Mesodermal cell (in vitro differentiated cells): ENCODE measurements around the gene STK32C.

Experiments used
- H3K27ac ChIP-seq: 2 replicates; pipeline ENCODE4 v1.7.0; 2013; ENCODE audit warnings: mild to moderate bottlenecking, low read depth, low read length, moderate library complexity; ENCODE audit not compliant: severe bottlenecking
- H3K36me3 ChIP-seq: 2 replicates; pipeline ENCODE4 v1.7.1; 2013; ENCODE audit warnings: mild to moderate bottlenecking, low read length, moderate library complexity; ENCODE audit not compliant: control insufficient read depth, insufficient read depth
- H3K4me1 ChIP-seq: one replicate; pipeline ENCODE4 v1.7.1; 2013; ENCODE audit warnings: mild to moderate bottlenecking, low read length; ENCODE audit not compliant: insufficient read depth, control insufficient read depth, poor library complexity, severe bottlenecking
- H3K4me3 ChIP-seq: 2 replicates; pipeline ENCODE4 v1.7.0; 2013; ENCODE audit warnings: low read length, control low read depth, mild to moderate bottlenecking; ENCODE audit not compliant: insufficient read depth, poor library complexity, severe bottlenecking; ENCODE audit errors: extremely low read depth
- H3K9me3 ChIP-seq: 2 replicates; pipeline ENCODE4 v1.7.1; 2013; ENCODE audit warnings: mild to moderate bottlenecking, low read length, moderate library complexity; ENCODE audit not compliant: control insufficient read depth
- WGBS, 2 experiments: methylation state at CpG; one replicate each; pipeline ENCODE4 v1.1.5; 2013; ENCODE audit warnings: missing lambda C conversion rate in 2 of 2; ENCODE audit not compliant: insufficient coverage in 2 of 2; 5-methylcytosine and 5-hydroxymethylcytosine counted together

STK32C gene

DNA sequence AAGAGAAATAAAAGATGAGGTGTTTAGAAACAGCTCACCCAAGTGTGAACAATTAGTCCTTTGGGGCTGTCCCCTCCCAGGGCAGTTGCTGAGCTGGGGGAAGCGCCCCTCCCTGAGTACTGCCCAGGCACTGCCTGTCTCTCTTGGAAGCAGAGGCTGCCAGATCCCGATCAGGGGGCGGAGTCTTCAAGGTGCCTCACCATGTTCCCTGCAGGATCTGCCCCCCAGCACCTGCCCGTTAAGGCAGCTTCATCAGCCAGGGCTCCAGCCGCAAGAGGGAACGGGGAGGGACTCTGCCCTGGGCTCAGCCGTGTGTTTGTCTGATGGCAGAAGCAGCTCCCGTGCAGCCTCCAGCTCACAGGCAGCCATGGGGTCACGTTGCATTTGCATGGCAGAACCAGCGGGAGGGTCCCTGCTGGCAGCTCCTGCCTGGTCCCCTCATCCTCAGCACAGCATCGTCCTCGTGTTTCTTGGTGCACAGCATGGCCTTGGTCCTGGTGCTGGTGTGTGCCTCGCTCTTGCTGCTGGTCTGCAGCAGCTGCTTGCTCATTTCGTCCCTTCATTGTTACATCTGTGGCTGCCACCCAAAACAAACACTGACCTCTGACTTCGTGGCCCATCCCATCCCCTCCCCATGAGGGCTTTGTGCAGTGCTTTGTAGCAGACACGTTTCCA is 131.7 kb downstream of the STK32C start:
- no peaks in the 10 kb centered on the region for H3K4me1 ChIP-seq
- 13 to 20% methylated on average over 15 to 16 of the region's 16 CpGs for WGBS, 2 experiments
- no peaks in the 10 kb centered on the region for H3K36me3 ChIP-seq
- H3K27ac ChIP-seq = no peak overlapping the region
- no peaks in the 10 kb centered on the region for H3K9me3 ChIP-seq
- H3K4me3 ChIP-seq = no peak overlapping the region

DNA sequence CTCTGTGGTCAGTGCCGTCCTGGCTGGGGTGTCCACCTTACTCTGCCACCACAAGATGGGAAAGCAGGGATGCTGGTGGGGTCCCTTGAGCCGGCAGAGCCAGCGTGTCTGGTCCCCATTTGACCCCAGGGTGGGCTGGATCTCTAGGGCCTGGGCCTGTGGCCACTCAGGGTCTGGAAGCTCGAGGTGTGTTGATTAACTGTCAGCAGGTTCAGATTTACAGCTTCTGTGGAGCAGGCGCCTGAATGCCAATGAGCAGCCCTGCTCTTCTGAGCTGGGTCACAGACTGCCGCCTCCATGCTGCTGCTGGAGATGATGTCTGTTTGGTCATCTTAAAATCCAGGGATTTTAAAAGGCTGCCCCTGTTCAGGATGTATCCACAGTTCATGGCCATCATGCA is 132.3 kb downstream of the STK32C start:
- no peak overlapping the region for H3K4me3 ChIP-seq
- no peaks in the 10 kb centered on the region for H3K36me3 ChIP-seq
- 82 to 84% methylated on average over 4 to 5 of the region's 6 CpGs for WGBS, 2 experiments
- H3K27ac ChIP-seq = no peak overlapping the region
- no peaks in the 10 kb centered on the region for H3K9me3 ChIP-seq
- H3K4me1 ChIP-seq = no peaks in the 10 kb centered on the region

DNA sequence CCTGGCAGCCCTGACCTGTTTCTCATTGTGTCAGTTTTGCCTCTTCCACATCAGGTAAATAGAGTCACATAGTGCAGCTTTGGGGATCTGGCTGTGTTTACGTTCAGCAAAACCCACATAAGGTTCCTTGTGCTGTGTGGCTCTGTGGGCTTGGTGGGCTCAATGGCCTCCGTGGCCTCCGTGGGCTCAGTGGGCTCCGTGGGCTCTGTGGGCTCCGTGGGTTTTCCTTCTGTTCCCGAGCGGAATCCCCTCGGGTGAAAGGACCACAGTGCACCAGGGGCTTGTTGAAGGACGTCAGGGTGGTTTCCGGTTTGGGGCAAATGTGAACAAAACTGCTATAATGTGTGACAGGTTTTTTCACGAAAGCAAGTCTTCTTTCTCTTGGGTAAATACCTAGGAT is 133.5 kb downstream of the STK32C start:
- WGBS, 2 experiments = 85 to 88% methylated on average over 10 to 11 of the region's 11 CpGs
- no peak overlapping the region for H3K27ac ChIP-seq
- no peaks in the 10 kb centered on the region for H3K4me1 ChIP-seq

DNA sequence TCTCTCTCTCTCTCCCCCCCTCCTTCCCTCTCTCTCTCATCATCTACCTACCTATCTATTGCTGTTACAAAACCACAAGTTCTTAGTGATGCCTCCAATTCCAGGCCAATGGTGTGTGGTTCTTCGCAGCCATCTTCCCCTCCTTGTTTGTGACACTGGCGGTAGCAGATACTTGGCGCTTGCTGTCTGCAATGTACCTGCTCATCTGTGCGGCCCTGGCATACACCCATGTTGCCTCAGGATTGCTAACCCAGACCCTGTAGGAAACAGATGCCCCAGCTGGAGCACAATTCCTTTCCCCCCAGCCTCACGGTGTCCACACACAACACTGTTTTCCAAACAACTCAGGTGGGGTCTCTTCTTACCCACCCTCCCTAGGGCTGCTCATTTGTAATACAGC is 134.6 kb downstream of the STK32C start:
- H3K36me3 ChIP-seq = no peaks in the 10 kb centered on the region
- H3K27ac ChIP-seq = no peak overlapping the region
- no peaks in the 10 kb centered on the region for H3K9me3 ChIP-seq
- no peak overlapping the region for H3K4me3 ChIP-seq
- no peaks in the 10 kb centered on the region for H3K4me1 ChIP-seq
- 92 to 96% methylated on average over 5 of the region's 5 CpGs for WGBS, 2 experiments

More for the DNA sequence above, 133.5 kb downstream of the STK32C start:
- Histone ChIP-seq H3K9me3 (no peaks in the 10 kb centered on the region), H3K36me3 (no peaks in the 10 kb centered on the region), H3K4me3 (no peak overlapping the region)

DNA sequence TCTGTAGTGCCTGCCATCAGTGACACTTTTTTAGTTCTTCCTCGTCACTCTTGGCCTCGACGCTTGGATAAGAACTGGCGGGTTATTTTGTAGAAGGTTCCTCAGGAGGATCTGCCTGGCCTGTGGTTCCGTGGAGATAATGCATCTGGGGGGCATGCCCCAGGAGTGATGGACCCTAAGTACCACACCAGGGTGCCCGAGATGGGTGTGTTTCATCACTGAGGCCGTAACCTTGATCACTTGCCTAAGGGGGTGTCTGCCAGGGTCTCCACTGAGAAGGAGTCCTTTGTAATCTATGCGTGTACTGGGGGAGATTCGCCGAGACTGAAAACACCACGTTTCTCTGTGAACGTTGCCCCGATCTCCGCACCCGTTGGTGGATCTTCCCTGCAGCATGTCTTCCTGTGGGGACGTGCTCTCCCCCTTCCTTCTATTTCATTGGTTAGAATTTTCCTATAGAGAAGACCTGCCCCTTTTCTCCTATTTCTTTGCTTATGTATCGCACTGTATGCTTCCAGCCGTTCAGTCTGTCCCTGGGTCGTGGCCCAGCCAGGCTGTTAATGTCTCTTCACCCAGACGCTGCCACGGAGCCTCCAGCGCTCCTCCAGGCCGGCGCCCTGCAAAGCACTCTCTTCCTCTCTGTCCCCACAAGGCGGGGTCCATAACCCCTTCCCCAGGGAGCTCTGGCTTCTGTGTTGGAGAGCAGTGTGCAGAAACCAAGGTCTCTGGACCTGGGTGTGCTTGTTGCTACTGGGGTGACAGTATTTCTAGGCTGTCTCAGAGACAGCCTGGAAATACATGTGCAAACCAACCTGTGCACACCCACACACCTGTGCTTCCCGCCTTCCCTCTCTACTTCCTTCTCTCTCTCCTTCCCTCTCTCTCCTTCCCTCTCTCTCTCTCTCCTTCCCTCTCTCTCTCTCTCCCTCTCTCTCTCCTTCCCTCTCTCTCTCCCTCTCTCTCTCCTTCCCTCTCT is 135.4 kb downstream of the STK32C start:
- no peaks in the 10 kb centered on the region for H3K4me1 ChIP-seq
- H3K9me3 ChIP-seq = no peaks in the 10 kb centered on the region
- no peak overlapping the region for H3K4me3 ChIP-seq
- H3K27ac ChIP-seq = no peak overlapping the region
- 66 to 72% methylated on average over 22 to 25 of the region's 26 CpGs for WGBS, 2 experiments
- no peaks in the 10 kb centered on the region for H3K36me3 ChIP-seq

DNA sequence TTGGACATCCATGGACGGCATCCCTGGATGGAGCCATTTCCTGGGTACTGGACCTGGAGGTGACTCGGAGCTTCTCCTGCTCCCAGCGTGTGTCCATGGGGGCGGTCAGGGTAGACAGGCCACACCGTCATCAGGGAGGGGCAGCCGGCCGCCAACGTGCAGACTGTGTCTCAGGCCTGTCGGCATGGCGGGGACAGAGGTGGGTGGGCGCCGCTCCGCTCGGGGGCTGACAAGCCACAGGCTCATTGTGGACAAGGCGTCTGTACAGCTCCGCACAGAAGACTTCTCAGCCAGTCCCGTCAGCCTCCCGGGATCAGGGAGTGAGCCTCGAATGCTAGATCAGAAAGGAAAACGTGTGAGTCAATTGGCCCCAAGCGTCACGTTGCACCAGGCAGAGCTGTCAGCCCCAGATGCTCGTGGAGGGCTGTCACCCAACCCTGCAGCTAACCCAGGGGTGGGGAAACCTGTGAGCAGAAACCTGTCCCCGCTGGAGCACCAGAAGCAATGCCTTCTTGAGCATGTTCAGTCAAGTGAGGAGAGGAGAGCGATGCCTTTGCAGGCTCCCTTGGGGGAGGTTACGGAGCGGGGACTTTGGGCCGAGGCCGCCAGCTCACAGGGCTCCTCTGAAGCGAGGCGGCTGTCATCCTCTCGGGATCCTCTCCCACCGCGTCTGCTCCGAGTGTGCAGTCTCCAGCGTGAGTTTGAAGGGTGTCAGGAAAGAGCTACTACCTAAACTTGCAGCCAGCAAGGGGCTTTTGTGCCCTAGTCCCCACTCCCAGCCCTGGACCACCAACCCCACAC is 137.0 kb downstream of the STK32C start:
- Histone ChIP-seq H3K9me3 (no peaks in the 10 kb centered on the region), H3K4me3 (no peak overlapping the region), H3K4me1 (no peaks in the 10 kb centered on the region), H3K27ac (no peak overlapping the region), H3K36me3 (no peaks in the 10 kb centered on the region)
- WGBS, 2 experiments = 81 to 87% methylated on average over 34 to 36 of the region's 36 CpGs

DNA sequence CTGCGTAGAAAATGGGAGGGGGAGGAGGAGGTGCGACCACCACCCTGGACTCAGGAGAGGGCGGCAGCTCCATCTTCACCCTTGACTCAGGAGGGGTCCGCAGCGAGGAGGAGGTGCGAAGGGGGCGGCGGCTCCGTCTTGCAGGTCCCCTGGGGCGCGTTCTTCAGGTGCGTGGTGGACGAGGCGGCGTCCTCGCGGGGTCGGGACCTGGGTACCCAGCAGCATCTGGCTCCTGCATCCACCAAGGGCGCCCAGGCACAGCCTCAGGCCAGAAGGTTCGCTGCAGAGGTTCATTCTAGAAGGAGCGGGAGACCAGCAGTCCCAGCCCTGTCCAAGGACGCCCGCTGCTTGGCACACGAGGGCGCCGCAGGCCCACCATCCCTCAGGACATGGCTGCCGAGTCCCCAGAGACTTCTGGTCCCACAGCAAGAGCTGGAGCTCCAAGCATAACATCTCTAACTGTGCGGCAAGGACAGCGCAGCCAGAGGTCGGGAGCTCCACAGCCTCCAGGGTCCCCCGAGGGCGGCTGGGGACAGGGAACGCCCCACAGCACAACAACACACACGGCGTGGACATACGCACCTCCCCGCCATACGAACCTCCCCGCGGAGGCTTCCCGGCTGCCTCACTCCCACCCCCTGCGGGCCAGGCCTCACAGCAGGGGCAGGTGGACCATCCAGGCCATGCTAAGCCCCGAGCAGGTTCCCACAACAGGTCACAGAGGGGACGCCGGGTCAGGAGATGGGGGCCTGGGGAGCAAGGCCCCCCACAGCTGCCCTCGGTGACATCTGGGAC is 137.8 kb downstream of the STK32C start:
- H3K27ac ChIP-seq = no peak overlapping the region
- no peaks in the 10 kb centered on the region for H3K36me3 ChIP-seq
- no peak overlapping the region for H3K4me3 ChIP-seq
- WGBS, 2 experiments = 91 to 92% methylated on average over 33 to 40 of the region's 46 CpGs
- H3K4me1 ChIP-seq = no peaks in the 10 kb centered on the region
- H3K9me3 ChIP-seq = no peaks in the 10 kb centered on the region

DNA sequence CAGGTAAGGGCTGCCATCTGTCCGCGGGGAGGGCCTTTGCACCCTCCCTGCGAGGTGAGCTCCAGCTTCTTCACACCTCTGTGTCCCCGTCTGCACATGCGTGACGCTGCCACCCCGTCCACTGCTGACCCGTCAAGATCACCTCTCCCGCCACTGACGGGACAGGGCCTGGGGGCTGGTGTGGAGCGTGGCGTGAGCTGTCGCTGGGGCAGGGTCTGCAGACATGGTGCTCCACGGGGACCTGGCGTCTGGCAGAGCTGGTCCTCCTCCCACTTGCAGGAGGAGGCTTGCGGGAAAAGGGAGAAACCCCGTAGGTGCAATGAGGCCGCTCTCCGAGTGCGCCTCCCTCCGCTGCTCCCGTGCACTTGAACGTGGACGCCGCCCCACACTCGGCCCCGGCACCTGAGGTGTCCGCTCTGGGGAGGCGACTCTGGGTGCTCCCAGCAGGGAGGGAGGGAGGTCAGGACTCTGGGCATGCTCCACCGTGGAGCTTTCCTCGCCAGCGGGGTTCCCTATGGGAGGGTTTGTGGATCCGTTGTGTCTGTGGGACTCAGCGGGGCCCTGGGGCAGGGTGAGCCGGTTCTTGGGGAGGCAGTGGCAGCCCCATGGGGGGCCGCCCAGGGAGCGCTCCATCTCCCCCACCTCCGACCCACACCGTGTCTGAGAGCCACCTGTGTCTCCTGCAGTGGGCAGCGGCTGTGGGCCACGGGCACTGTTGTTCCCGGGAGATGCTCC is 138.6 kb downstream of the STK32C start:
- Histone ChIP-seq H3K4me1 (no peaks in the 10 kb centered on the region), H3K9me3 (no peaks in the 10 kb centered on the region), H3K36me3 (no peaks in the 10 kb centered on the region), H3K4me3 (no peak overlapping the region), H3K27ac (no peak overlapping the region)
- 94 to 96% methylated on average over 29 to 33 of the region's 42 CpGs for WGBS, 2 experiments

DNA sequence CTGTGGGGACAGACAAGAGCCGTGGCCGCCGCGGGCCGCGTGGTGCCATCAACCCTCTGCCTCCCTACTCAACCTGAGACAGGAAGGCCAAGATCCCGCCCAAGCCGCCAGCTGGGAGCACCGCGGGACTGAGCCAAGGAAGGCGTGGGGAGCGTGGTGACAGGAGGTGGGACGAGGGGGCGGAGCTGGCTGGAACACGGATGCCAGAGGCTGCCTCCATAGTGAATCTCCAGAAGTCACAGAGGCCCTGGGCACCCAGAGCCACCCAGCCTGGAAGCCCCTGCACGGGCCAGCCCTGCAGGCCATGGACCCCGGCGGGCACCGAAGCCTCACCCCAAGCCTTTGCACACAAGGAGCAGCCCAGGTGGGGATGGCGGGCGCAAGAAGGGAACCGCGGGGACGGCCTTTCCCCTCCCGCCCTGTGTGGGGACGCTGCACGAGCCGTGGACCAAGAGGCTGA is 139.1 kb downstream of the STK32C start:
- no peak overlapping the region for H3K27ac ChIP-seq
- WGBS, 2 experiments = 82 to 84% methylated on average over 20 to 26 of the region's 28 CpGs
- no peak overlapping the region for H3K4me3 ChIP-seq
- H3K36me3 ChIP-seq = no peaks in the 10 kb centered on the region
- no peaks in the 10 kb centered on the region for H3K4me1 ChIP-seq
- no peaks in the 10 kb centered on the region for H3K9me3 ChIP-seq
